ENCODE results near the gene GIT2. TPM values are rescaled to one million over a fixed set of nuclear protein-coding genes. Genes with fewer than 3 reads are reported as not detected.
A peak's percentile ranks its signal among the peaks of the same experiment; 100 is the strongest.

GIT2 gene
- total RNA-seq, 2 experiments from 2014 or later, result 107 to 112 TPM

- DNase-seq, result no peak
- POLR2A ChIA-PET, result interaction anchor here (0.8 to 3.6 kb wide), 3 partner anchors 9 to 78 kb away, joined by 3 to 38 read pairs (median 3); no protein-coding TSS in a partner anchor
- no peak overlapping the region for H3K27ac Mint-ChIP-seq
- H3K4me3 Mint-ChIP-seq, result no peak overlapping the region
- H3K27me3 Mint-ChIP-seq, result no peaks in the 10 kb centered on the region
- H3K4me1 Mint-ChIP-seq, result peaks cover 79% of the 10 kb centered on the region
- H3K36me3 Mint-ChIP-seq (ENCODE audit: low read depth), result peaks cover 31% of the 10 kb centered on the region
- no peaks in the 10 kb centered on the region for H3K9me3 Mint-ChIP-seq
- CTCF ChIA-PET, result no interaction called here
Observed at GRCh38 chr12:110001596-110001995, 5.4 kb upstream of the GIT2 start.

- peak overlapping the region; percentile 100 for H3K4me3 Mint-ChIP-seq
- peaks cover 33% of the 10 kb centered on the region for H3K36me3 Mint-ChIP-seq (ENCODE audit: low read depth)
- H3K27ac Mint-ChIP-seq, result peak overlapping the region; percentile 94
- ChIA-PET CTCF (no interaction called here), POLR2A (interaction anchor here (0.9 to 3.6 kb wide), 15 partner anchors 9 to 1439 kb away, joined by 3 to 38 read pairs (median 6); partner anchors contain the start of genes FAM216A, GPN3, SART3 and TCHP)
- DNase-seq, result peak; percentile 37
- no peaks in the 10 kb centered on the region for H3K9me3 Mint-ChIP-seq
- H3K4me1 Mint-ChIP-seq, result peaks cover 68% of the 10 kb centered on the region
- H3K27me3 Mint-ChIP-seq, result no peaks in the 10 kb centered on the region
Observed at GRCh38 chr12:109999983-110000505, 3.9 kb upstream of the GIT2 start.

DNA sequence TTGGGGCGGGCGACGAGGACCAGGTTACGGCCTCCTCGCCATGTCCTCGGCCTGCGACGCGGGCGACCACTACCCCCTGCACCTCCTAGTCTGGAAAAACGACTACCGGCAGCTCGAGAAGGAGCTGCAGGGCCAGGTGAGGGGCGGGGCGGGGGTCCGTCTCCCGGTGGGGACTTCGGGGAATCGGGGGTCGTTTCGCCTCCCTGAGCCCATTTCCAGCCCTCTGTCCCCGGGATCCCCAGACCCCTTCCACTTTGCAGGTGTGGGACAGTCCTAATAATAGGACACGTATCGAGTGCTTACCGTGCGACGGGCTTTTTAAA, 3.4 kb upstream of the GIT2 start:
- H3K36me3 Mint-ChIP-seq (ENCODE audit: low read depth), result peaks cover 37% of the 10 kb centered on the region
- POLR2A ChIA-PET, result interaction anchor here (0.8 to 3.6 kb wide), 23 partner anchors 9 to 1439 kb away, joined by 3 to 38 read pairs (median 5); partner anchors contain the start of genes ARPC3, C12orf76, FAM216A and GPN3
- H3K27me3 Mint-ChIP-seq, result no peaks in the 10 kb centered on the region
- CTCF ChIA-PET, result interaction anchor here (1.1 kb wide), 1 partner anchor 11 kb away, joined by 4 read pairs; no protein-coding TSS in a partner anchor
- no peaks in the 10 kb centered on the region for H3K9me3 Mint-ChIP-seq
- H3K4me3 Mint-ChIP-seq, result peak overlapping the region; percentile 100
- peak overlapping the region; percentile 94 for H3K27ac Mint-ChIP-seq
- DNase-seq, result no peak
- H3K4me1 Mint-ChIP-seq, result peaks cover 65% of the 10 kb centered on the region

DNA sequence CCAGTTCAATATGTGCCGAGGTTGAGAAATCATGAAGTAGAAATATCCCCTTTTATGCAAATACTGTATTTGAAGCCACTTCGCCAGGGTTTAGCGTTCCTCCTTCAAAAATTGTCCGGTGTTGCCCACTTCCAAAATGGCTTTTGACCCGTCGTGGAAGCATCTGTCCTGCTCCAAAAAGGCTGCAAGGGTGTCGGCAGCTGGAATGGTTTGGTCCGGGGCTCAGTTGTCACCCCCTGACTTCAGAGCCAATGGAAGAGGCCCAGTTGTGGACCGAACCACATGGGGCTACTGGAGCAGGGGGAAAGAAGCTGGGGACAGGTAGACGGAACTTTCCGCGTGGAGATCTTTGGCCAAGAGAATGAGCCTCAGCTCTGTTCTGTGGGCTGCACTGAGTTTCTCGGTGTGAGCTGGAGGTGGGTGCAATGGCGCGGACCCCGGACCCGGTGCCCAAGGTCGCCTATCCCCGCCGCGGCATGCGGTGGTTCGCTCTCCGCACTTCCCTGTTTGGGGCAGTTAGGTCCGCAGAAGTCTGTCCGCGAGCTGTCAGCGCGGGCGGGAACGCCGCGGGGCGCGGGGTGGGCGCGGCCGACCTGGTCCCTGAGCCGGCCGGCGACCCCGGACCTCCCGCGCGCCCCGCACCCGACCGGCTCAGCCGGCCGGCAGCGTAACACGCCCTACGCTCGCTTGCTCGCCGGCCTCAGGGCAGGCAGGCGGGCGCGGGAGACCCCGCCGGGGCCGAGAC, 2.9 kb upstream of the GIT2 start, which contains the start of gene ANKRD13A:
TSS of gene ANKRD13A (plus strand) at position 527 of the 745 bp plus-strand sequence. CDS start 259 bp downstream, outside the sequence.
- Mint-ChIP-seq H3K36me3 (ENCODE audit: low read depth) (peaks cover 42% of the 10 kb centered on the region), H3K27ac (peak within 1 kb of the TSS; percentile 94), H3K9me3 (no peaks in the 10 kb centered on the region), H3K4me3 (peak within 1 kb of the TSS; percentile 100), H3K4me1 (peaks cover 64% of the 10 kb centered on the region), H3K27me3 (no peaks in the 10 kb centered on the region)
- POLR2A ChIA-PET, result interaction anchor here (0.8 to 3.6 kb wide), 23 partner anchors 10 to 1438 kb away, joined by 3 to 38 read pairs (median 5); partner anchors contain the start of genes ARPC3, C12orf76, FAM216A and GPN3
- CTCF ChIA-PET, result interaction anchor here (1.1 to 1.4 kb wide), 2 partner anchors 12 to 154 kb away, joined by 4 to 6 read pairs; no protein-coding TSS in a partner anchor
- DNase-seq, result peak; percentile 92

GRCh38 chr12:109998241-109998903, 2.2 kb upstream of the GIT2 start:
- H3K4me1 Mint-ChIP-seq, result peaks cover 66% of the 10 kb centered on the region
- H3K9me3 Mint-ChIP-seq, result no peaks in the 10 kb centered on the region

DNA sequence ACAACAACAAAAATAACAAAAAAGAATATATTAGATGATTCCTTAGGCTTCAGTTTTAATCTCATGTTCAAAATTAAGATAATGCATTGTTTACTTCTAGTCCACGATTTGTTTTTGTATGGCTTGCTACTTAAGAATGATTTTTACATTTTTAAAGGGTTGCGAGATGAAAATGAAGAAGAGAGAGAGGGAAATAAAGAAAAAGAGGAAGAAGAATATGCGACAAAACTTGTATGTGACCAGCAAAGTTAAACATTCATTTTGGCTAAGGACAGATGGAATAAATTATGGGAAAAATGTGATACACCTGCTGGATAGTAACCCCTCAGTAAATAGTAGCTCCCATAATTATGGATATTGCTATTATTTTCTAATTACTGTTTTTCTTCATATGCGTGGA, 1.2 kb upstream of the GIT2 start:
- H3K4me1 Mint-ChIP-seq, result peaks cover 66% of the 10 kb centered on the region
- H3K4me3 Mint-ChIP-seq, result no peak overlapping the region
- no peaks in the 10 kb centered on the region for H3K27me3 Mint-ChIP-seq
- DNase-seq, result no peak
- CTCF ChIA-PET, result no interaction called here
- no peaks in the 10 kb centered on the region for H3K9me3 Mint-ChIP-seq
- H3K27ac Mint-ChIP-seq, result no peak overlapping the region
- peaks cover 44% of the 10 kb centered on the region for H3K36me3 Mint-ChIP-seq (ENCODE audit: low read depth)
- POLR2A ChIA-PET, result interaction anchor here (1.5 kb wide), 1 partner anchor 7 kb away, joined by 11 read pairs; no protein-coding TSS in a partner anchor

More at GRCh38 chr12:109998241-109998903, 2.2 kb upstream of the GIT2 start:
- ChIA-PET POLR2A (interaction anchor here (1.0 to 3.6 kb wide), 13 partner anchors 11 to 1437 kb away, joined by 3 to 38 read pairs (median 6); partner anchors contain the start of genes ARPC3, C12orf76, IFT81 and SART3), CTCF (interaction anchor here (1.1 to 1.4 kb wide), 2 partner anchors 12 to 153 kb away, joined by 4 to 6 read pairs; no protein-coding TSS in a partner anchor)
- H3K4me3 Mint-ChIP-seq, result peak overlapping the region; percentile 85
- peaks cover 45% of the 10 kb centered on the region for H3K36me3 Mint-ChIP-seq (ENCODE audit: low read depth)
- no peaks in the 10 kb centered on the region for H3K27me3 Mint-ChIP-seq
- no peak for DNase-seq
- H3K27ac Mint-ChIP-seq, result peak overlapping the region; percentile 89

- H3K36me3 Mint-ChIP-seq (ENCODE audit: low read depth), result peaks cover 48% of the 10 kb centered on the region
- H3K4me3 Mint-ChIP-seq, result peak overlapping the region; percentile 66
- no peaks in the 10 kb centered on the region for H3K9me3 Mint-ChIP-seq
- DNase-seq, result no peak
- CTCF ChIA-PET, result no interaction called here
- H3K27me3 Mint-ChIP-seq, result no peaks in the 10 kb centered on the region
- peak overlapping the region; percentile 75 for H3K27ac Mint-ChIP-seq
- H3K4me1 Mint-ChIP-seq, result peaks cover 66% of the 10 kb centered on the region
- POLR2A ChIA-PET, result interaction anchor here (0.7 to 1.5 kb wide), 4 partner anchors 8 to 77 kb away, joined by 3 to 11 read pairs (median 4); no protein-coding TSS in a partner anchor
Observed at GRCh38 chr12:109996483-109996853, 300 bp upstream of the GIT2 start.

- H3K27ac Mint-ChIP-seq, result peak overlapping the region; percentile 94
- CTCF ChIA-PET, result interaction anchor here (1.4 to 3.6 kb wide), 3 partner anchors 40 to 150 kb away, joined by 4 to 9 read pairs (median 4); no protein-coding TSS in a partner anchor
- peaks cover 63% of the 10 kb centered on the region for H3K4me1 Mint-ChIP-seq
- no peaks in the 10 kb centered on the region for H3K27me3 Mint-ChIP-seq
- POLR2A ChIA-PET, result interaction anchor here (0.8 to 4.0 kb wide), 15 partner anchors 9 to 455 kb away, joined by 3 to 29 read pairs (median 5); partner anchors contain the start of gene ARPC3
- DNase-seq, result no peak
- no peaks in the 10 kb centered on the region for H3K9me3 Mint-ChIP-seq
- peak overlapping the region; percentile 99 for H3K4me3 Mint-ChIP-seq
- peaks cover 55% of the 10 kb centered on the region for H3K36me3 Mint-ChIP-seq (ENCODE audit: low read depth)
Observed at GRCh38 chr12:109995361-109995685, 845 bp downstream of the GIT2 start.

DNA sequence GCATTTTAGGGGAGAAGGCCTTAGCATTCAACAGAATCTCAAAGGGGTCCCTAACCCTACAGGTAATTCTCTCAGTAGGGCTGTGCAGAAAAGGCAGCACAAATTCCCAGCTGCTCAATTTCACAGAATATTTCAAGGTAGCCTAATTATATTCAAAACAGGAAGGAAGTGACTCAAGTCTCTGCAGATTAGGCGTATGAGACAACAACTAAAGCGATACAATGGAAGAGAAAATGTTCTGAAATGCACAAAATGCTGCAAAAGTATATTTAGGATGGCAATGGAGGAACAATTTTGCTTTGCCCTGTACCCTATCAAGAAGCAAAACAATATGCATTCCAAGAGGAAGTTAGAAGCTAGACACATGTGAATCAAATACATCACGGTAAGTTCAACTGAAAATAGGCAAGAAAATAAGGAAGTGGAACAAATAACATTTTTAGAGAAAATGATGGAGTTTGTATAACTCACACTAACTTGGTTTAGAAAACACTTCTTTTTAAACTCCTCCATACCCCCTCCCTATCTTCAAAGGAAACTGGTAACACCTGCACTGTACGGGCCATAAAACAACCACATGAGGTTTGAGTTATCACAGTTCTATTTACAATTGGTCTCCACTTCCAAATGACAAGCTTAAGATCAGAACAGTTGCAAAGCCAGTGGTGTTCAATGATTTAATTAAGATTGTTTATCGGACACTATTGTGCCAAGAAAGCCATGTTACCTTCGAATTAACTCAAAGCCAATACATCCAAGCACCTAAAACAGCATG, 1.6 kb downstream of the GIT2 start:
- no peak for DNase-seq
- ChIA-PET POLR2A (interaction anchor here (0.8 to 4.0 kb wide), 21 partner anchors 9 to 456 kb away, joined by 3 to 29 read pairs (median 4); partner anchors contain the start of genes ARPC3 and TCHP), CTCF (interaction anchor here (0.7 to 3.6 kb wide), 5 partner anchors 27 to 149 kb away, joined by 4 to 9 read pairs (median 5); no protein-coding TSS in a partner anchor)
- peak overlapping the region; percentile 99 for H3K4me3 Mint-ChIP-seq
- H3K4me1 Mint-ChIP-seq, result peaks cover 62% of the 10 kb centered on the region
- H3K27me3 Mint-ChIP-seq, result no peaks in the 10 kb centered on the region
- peaks cover 55% of the 10 kb centered on the region for H3K36me3 Mint-ChIP-seq (ENCODE audit: low read depth)
- H3K27ac Mint-ChIP-seq, result peak overlapping the region; percentile 94
- no peaks in the 10 kb centered on the region for H3K9me3 Mint-ChIP-seq

- ChIA-PET CTCF (interaction anchor here (1.1 to 3.6 kb wide), 2 partner anchors 27 to 148 kb away, joined by 4 to 9 read pairs; no protein-coding TSS in a partner anchor), POLR2A (interaction anchor here (0.7 to 4.0 kb wide), 7 partner anchors 9 to 508 kb away, joined by 3 to 29 read pairs (median 5); no protein-coding TSS in a partner anchor)
- Mint-ChIP-seq H3K36me3 (ENCODE audit: low read depth) (peaks cover 62% of the 10 kb centered on the region), H3K4me3 (peak overlapping the region; percentile 37), H3K4me1 (peaks cover 62% of the 10 kb centered on the region), H3K9me3 (no peaks in the 10 kb centered on the region), H3K27ac (no peak overlapping the region), H3K27me3 (no peaks in the 10 kb centered on the region)
- no peak for DNase-seq
Observed at GRCh38 chr12:109993091-109993490, 3.1 kb downstream of the GIT2 start.

DNA sequence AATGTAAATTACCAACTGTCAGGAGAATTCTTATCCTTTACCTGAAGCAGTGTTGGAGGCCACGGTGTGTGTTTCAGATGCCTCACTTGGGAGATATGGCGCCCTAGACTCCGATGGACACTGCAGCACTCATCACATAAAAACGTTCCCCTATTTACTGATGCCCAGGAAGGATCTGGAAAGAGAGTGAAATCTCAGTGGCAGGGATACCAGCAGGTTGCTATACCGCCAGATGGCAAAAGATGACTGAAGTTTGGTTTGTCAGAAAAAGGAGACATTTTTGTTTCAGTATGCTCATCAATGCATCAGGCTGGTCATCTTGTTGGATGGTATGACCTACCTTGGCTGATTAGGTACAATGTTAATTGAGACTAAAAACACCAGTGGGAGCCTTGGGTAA, 4.6 kb downstream of the GIT2 start:
- Mint-ChIP-seq H3K36me3 (ENCODE audit: low read depth) (peaks cover 69% of the 10 kb centered on the region), H3K27ac (no peak overlapping the region), H3K27me3 (no peaks in the 10 kb centered on the region), H3K4me3 (no peak overlapping the region), H3K4me1 (peaks cover 60% of the 10 kb centered on the region), H3K9me3 (no peaks in the 10 kb centered on the region)
- POLR2A ChIA-PET, result no interaction called here
- DNase-seq, result no peak
- CTCF ChIA-PET, result interaction anchor here (3.6 kb wide), 1 partner anchor 146 kb away, joined by 9 read pairs; no protein-coding TSS in a partner anchor

DNA sequence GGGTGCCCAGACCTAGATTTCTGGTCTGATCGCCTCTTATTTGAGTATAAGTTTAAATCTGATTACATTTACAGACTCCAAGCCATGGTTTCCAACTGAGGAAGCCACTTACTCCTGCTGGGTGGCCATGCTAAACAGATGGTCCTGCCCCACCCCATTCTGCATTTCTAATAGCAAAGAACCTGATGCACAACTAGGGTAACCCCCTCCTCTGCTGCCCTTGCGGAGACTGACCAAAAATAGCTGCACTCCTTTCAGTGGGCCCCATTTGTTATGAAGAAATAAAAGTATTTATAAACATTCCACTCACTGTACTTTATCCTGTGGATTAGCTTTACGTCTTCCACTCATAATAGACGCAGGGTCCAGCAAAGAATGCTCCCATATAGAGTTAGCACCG, 6.8 kb downstream of the GIT2 start:
- Mint-ChIP-seq H3K4me1 (peaks cover 60% of the 10 kb centered on the region), H3K27ac (peak overlapping the region; percentile 49), H3K36me3 (ENCODE audit: low read depth) (peaks cover 68% of the 10 kb centered on the region), H3K9me3 (no peaks in the 10 kb centered on the region), H3K27me3 (no peaks in the 10 kb centered on the region), H3K4me3 (no peak overlapping the region)
- POLR2A ChIA-PET, result no interaction called here
- CTCF ChIA-PET, result no interaction called here
- no peak for DNase-seq

All from activated CD4-positive, alpha-beta memory T cell treated with anti-CD3 and anti-CD28 coated beads, Interleukin-2, amount 10 ng/mL, durations not matched to agents 7 days and 5 days (primary cell).